ENCODE results near the gene C11orf98.
"Not testable (repeated sequence)": the region's sequence is repeated elsewhere in the genome, so short reads cannot be mapped to it uniquely, and the experiment has no call there.

Gene C11orf98

DNA sequence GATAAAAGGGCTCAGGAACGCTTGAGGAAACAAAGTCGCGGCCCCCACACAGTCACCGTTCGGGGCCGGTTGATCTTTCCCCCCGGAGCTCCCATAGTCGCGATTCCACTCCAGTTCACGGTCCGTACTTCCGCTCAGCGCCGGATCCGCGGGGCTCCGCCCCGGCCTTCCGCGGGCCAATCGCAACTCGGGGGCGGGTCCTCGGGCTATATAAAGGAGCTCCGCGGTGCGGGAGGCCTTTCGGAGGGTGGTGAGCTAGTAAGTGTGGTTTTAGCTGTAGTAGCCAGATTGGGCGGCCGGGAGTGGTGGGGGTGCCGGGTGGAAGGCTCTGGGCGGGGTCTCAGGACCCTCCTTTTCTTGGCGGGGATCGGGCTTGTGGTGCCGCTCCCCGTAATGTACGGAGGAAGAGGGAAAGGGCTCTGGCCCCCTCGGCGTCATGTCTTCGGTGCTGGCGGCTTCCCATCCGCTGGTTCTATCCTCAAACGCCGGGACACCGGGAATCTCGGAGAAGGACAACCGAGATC lies at the start of gene C11orf98, which contains the start of gene CSKMT:
C11orf98 (minus strand) TSS at position 136 of the 524 bp plus-strand sequence; CDS start at position 95, 41 bp downstream.
CSKMT (plus strand) TSS at position 238 of the 524 bp plus-strand sequence. CDS start 568 bp downstream, outside the sequence.
- DNase-seq (ENCODE audit: low read depth): peak; percentile 92

- DNase-seq (ENCODE audit: low read depth): no peak
These were observed 48.3 kb upstream of the C11orf98 start for GRCh38 chr11:62713343-62713742.

DNA sequence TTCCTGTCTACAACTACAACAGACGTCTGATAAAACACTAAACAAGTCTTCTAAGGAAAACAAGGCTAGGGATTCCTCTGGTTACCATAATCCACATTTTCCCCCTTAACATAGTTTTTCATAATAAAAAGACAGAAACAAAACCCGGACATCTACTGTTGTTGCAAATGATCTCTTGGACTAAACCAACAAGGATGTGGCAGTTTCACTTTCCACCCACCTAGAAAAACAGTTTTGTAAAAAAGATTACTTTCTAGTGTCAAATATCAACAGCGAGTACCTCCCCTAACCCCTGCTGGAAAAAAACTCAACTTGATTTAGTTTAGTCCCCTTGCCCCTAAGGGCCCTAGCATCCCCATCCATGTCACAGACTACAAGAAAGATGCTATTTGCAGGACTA lies 47.9 kb upstream of the C11orf98 start:
- DNase-seq (ENCODE audit: low read depth): no peak

DNA sequence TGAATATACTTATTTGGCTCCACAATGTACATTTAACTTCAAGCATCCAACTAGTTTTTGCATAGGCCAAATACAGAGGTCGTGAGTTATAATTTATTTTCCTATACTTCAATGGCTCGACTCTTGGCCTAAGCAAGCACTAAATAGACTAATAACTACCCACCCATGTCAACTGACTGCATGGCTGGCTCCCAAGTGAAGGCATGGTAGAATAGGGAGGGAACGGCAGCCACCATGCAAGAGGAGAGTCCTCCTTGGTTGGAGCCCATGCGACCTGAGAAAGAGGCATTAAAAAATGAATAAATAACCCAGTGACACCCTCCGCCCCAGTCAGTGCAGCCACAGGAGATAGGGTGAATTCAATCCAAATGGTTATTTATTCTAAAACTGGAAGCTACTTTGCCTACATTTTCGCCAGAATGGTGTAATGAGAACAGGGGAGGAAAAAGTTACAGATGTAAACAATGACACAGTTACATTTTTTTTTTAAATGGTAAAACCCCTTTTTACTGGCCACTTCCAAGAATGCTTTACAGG lies 47.3 kb upstream of the C11orf98 start:
- no peak for DNase-seq (ENCODE audit: low read depth)

- DNase-seq (ENCODE audit: low read depth): no peak
These were observed 45.0 kb upstream of the C11orf98 start for GRCh38 chr11:62710001-62710345.

GRCh38 chr11:62709247-62710000 lies 44.4 kb upstream of the C11orf98 start:
- DNase-seq (ENCODE audit: low read depth): peak; percentile 95

GRCh38 chr11:62708793-62709192 lies 43.8 kb upstream of the C11orf98 start:
- peak; percentile 21 for DNase-seq (ENCODE audit: low read depth)

GRCh38 chr11:62708392-62708791 lies 43.4 kb upstream of the C11orf98 start:
- no peak for DNase-seq (ENCODE audit: low read depth)

DNA sequence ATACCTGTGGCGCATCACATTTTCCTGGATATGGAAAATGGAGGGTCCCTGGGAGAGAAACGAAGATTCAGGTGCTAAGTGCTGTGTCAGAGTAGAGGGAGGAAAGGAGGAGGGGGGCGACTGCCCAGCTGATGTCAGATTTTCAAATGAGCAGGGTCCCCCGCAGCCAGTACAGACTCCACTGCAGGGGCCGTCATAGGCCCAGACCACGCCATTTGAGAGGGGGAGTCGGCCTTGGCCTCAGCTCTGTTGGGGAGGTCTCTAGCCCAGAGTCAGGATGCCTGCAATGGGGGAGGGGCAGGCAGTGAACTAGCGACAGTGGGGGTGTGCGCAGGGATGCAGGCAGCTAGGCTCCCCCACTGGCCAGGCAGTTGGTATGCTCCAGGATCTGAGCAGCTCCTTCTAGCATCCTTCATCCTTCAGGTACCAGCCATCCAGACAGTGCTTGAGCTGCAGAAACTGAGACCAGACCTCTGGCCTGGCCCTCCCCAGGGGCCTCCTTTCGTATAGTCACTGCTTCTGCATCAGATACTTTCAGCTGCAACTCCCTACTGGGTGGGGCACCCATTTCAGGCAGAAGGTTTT lies 42.4 kb upstream of the C11orf98 start, which contains the start of the genes BSCL2 and GNG3:
BSCL2 (minus strand) TSS at position 148 of the 585 bp plus-strand sequence. CDS start 229 bp downstream, outside the sequence.
GNG3 (plus strand) TSS at position 400 of the 585 bp plus-strand sequence. CDS start 620 bp downstream, outside the sequence.
- DNase-seq (ENCODE audit: low read depth): no peak

- no peak for DNase-seq (ENCODE audit: low read depth)
These were observed 41.8 kb upstream of the C11orf98 start for GRCh38 chr11:62706850-62707247.

DNA sequence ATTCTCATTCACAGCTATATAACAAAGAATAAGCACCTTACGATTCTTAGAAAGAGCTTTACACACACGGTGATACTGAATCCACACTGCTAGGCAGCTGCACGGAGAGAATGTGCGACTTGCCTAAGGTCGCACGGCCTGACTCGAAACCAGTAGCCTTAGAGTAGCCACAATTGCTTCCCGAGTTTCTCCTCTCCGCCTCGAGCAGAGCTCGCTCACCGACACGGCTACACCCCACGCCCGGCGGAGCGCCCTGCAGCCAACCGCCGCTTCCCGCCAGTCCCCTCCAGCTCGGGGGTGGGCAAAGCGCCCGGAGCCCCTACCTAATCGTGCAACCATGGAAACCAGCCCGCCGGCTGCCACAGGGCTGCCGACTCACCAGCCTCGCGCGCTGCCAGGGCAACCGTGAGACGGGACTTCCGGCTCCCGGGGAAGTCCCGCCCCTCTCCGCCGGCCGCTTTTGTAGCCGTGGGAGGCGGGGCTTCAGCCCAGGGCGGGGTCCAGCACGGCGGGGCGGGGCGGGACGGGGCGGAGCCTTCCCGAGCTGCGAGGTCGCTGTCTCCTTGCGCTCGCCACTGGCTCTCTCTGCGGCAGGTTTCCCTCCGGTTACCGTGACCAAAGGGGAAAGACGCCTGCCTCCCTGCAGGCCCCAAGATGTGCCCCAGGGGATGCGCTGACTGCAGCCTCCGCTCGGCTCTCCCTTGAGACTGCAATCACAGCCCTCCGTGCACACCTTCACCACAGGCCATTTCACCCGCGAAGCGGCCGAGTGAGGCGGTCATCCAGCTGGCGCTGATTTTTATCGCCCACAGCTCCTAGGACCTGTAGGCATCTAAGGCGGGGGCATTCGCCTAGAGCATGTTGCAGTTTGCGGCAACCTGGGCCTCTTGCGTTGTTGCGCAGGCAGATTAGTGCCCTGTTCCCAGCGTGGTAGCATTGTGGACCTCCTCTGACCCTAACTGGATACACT lies 41.2 kb upstream of the C11orf98 start:
- DNase-seq (ENCODE audit: low read depth): peak; percentile 91

GRCh38 chr11:62705413-62705812 lies 40.4 kb upstream of the C11orf98 start:
- DNase-seq (ENCODE audit: low read depth): no peak

GRCh38 chr11:62703921-62704320 lies 38.9 kb upstream of the C11orf98 start:
- DNase-seq (ENCODE audit: low read depth): not testable (repeated sequence)

GRCh38 chr11:62702246-62702645 lies 37.2 kb upstream of the C11orf98 start:
- no peak for DNase-seq (ENCODE audit: low read depth)

DNA sequence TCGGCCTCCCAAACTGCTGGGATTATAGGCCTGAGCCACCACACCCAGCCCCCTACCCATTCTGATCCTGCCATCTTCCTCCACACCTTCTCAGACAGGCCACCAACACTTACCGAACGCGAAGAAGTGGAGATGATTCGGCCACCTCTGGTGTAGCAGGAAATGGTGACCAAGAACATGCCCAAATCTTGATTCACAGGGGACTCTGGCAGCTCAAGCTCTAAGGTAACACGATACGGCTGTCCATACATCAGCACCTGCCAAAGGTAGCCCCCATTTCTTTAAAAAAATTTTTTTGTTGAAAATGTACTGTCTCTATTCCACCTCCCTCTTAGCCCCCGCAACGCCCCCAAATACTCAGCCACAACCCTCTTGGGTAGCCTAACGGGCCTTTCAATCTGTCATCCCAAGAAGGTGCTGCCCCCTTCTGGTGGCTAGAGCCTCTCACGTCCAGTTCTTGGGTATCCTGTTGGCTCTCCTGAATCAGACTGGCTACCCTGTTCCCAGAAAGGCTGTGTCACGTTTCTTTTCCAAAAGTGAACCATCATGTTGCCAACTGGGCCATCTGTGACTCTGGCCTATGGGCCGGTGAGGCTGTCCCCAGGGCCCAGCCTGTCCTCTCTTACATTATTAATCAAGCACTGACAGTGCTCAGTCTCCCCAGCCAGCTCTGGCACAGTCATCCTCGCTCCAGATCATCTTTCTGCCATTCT lies 29.6 kb upstream of the C11orf98 start:
- DNase-seq (ENCODE audit: low read depth): peak; percentile 72

- DNase-seq (ENCODE audit: low read depth): not testable (repeated sequence)
These were observed 28.6 kb upstream of the C11orf98 start for GRCh38 chr11:62693624-62694023.

DNA sequence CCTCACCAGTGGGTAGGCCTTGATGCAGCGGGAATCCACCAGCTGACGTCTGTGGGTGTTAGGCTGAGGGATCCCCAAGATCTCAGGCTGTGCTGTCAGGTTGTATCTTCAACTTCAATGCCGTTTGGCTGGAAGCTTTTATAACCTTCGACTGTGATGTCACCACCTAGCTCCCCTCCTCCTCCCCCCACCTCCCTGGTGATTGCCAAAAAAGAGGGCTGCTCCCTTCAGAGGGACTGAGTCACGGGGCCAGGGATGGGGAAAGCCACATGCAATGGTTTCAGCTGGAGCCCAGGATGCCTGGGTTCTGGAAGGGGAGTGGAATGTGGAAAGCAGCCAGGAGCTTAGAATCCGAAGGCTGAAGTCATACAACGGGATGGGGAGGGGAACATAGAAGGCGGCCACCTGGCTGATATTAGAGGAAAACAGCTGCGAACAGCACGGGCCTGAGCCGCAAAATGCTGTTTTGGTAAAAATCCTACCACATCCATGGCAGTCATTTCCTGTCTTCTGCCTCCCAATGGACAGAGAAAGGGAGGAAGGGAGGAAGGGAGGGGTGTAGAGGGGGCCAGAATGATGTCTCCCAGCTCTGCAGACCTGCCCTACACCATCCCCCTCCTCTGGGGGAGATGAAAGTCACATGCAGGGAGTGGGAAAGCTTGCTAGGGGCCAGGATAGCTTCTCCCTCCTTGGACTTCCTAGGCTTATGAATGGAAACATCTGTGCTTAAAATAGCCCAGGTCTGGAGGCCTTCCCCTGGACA lies 24.6 kb upstream of the C11orf98 start, which contains the start of gene LRRN4CL:
LRRN4CL (minus strand) TSS at position 110 of the 763 bp plus-strand sequence. CDS start 1,022 bp downstream, outside the sequence.
- no peak for DNase-seq (ENCODE audit: low read depth)

DNA sequence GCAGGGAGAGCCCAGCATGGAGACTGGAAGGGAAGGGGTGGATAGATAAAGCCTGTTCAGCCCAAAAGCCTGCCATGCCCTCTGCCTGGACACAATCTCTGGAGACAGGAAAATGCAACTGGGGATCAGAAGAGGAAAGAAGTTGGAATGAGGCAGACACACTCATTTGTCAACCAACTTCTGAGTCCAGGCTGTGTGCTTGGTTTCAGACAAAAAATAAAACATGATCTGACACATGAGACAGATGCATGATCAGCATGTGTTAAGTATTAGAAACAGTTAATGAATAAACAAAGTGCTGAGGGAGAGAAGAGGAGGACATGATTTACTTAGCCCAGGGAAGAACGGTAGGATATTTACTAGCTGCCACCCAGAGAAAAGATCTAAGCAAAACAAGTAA lies 23.5 kb upstream of the C11orf98 start:
- no peak for DNase-seq (ENCODE audit: low read depth)

GRCh38 chr11:62687508-62688396 lies 22.7 kb upstream of the C11orf98 start:
- no peak for DNase-seq (ENCODE audit: low read depth)
